ENCODE measurements around the gene ADAMTS9. TPM values are rescaled to one million over a fixed set of nuclear protein-coding genes. Genes with fewer than 3 reads are reported as not detected.

Gene ADAMTS9
- total and polyA plus RNA-seq, 2 donors (not counting 1 experiment from before 2014, with no cell fraction given), result not detected

GRCh38 chr3:64518496-64518895, 169.3 kb downstream of the ADAMTS9 start:
- ChIA-PET POLR2A (no interaction called here), CTCF (no interaction called here)
- intact Hi-C loops (cut with micrococcal nuclease), result no loop called here
- Histone ChIP-seq H3K79me2 (ENCODE audit: control insufficient read depth, insufficient read depth, low read length) (no peaks in the 10 kb centered on the region), H2AFZ (ENCODE audit: insufficient read depth, low read depth, low read length, poor library complexity, severe bottlenecking) (no peak overlapping the region), H3K4me3 (ENCODE audit: control extremely low read depth in 1 of 5, extremely low read depth in 1 of 5, insufficient read depth in 1 of 5, low read depth in 2 of 5, low read length in 4 of 5) (no peak overlapping the region), H3K9me3 (ENCODE audit: control extremely low read depth in 1 of 3, control insufficient read depth in 2 of 3, insufficient read depth in 1 of 3, low read length in 2 of 3) (no peaks in the 10 kb centered on the region), H3K4me1 (ENCODE audit: control insufficient read depth in 2 of 2, insufficient read depth in 2 of 2, low read length in 2 of 2) (no peaks in the 10 kb centered on the region), H3K9ac (ENCODE audit: low read length) (no peak overlapping the region), H3K27ac (ENCODE audit: low read length in 2 of 2) (no peak overlapping the region), H3K36me3 (replicated peaks in 1 of 2; ENCODE audit: control extremely low read depth in 1 of 2, control insufficient read depth in 1 of 2, extremely low read depth in 1 of 2, insufficient read depth in 2 of 2, low read length in 1 of 2) (no peaks in the 10 kb centered on the region), H3K4me2 (replicated peaks; ENCODE audit: low read depth, low read length, poor library complexity, severe bottlenecking) (no peak overlapping the region), H3K27me3 (replicated peaks in 1 of 4; ENCODE audit: control extremely low read depth in 1 of 4, control insufficient read depth in 3 of 4, insufficient read depth in 4 of 4, low read length in 3 of 4) (no peaks in the 10 kb centered on the region), H4K20me1 (ENCODE audit: control insufficient read depth, insufficient read depth, low read length, poor library complexity, severe bottlenecking) (no peaks in the 10 kb centered on the region)
- Mint-ChIP-seq H3K27me3 (no peaks in the 10 kb centered on the region), H3K4me3 (no peak overlapping the region), H3K9me3 (ENCODE audit: insufficient read depth) (no peaks in the 10 kb centered on the region), H3K4me1 (no peaks in the 10 kb centered on the region), H3K27ac (no peak overlapping the region)
- no peak for TF ChIP-seq EZH2 (IDR thresholded peaks at IDR 0.05; ENCODE audit: borderline replicate concordance, insufficient read depth, low read depth, low read length, poor library complexity, severe bottlenecking)
- no peak for TF ChIP-seq CTCF (IDR thresholded peaks at IDR 0.05)
- no peak for DNase-seq
- WGBS (ENCODE audit: insufficient coverage), result 100% methylated on average over 4 of the region's 6 CpGs
- ATAC-seq (ENCODE audit: low read depth), result no peak

GRCh38 chr3:64514889-64515288, 172.9 kb downstream of the ADAMTS9 start:
- Histone ChIP-seq H3K9ac (ENCODE audit: low read length) (no peak overlapping the region), H3K9me3 (ENCODE audit: control extremely low read depth in 1 of 3, control insufficient read depth in 2 of 3, insufficient read depth in 1 of 3, low read length in 2 of 3) (no peaks in the 10 kb centered on the region), H3K27ac (ENCODE audit: low read length in 2 of 2) (no peak overlapping the region), H3K4me2 (replicated peaks; ENCODE audit: low read depth, low read length, poor library complexity, severe bottlenecking) (no peak overlapping the region), H3K27me3 (replicated peaks in 1 of 4; ENCODE audit: control extremely low read depth in 1 of 4, control insufficient read depth in 3 of 4, insufficient read depth in 4 of 4, low read length in 3 of 4) (no peaks in the 10 kb centered on the region), H3K79me2 (ENCODE audit: control insufficient read depth, insufficient read depth, low read length) (no peaks in the 10 kb centered on the region), H3K4me1 (ENCODE audit: control insufficient read depth in 2 of 2, insufficient read depth in 2 of 2, low read length in 2 of 2) (no peaks in the 10 kb centered on the region), H3K4me3 (ENCODE audit: control extremely low read depth in 1 of 5, extremely low read depth in 1 of 5, insufficient read depth in 1 of 5, low read depth in 2 of 5, low read length in 4 of 5) (no peak overlapping the region), H2AFZ (ENCODE audit: insufficient read depth, low read depth, low read length, poor library complexity, severe bottlenecking) (no peak overlapping the region), H3K36me3 (replicated peaks in 1 of 2; ENCODE audit: control extremely low read depth in 1 of 2, control insufficient read depth in 1 of 2, extremely low read depth in 1 of 2, insufficient read depth in 2 of 2, low read length in 1 of 2) (no peaks in the 10 kb centered on the region), H4K20me1 (ENCODE audit: control insufficient read depth, insufficient read depth, low read length, poor library complexity, severe bottlenecking) (no peaks in the 10 kb centered on the region)
- no peaks in the 10 kb centered on the region for H3K4me1 Mint-ChIP-seq
- ChIA-PET CTCF (no interaction called here), POLR2A (no interaction called here)
- H3K27me3 Mint-ChIP-seq, result no peaks in the 10 kb centered on the region
- DNase-seq, result no peak
- no peak for TF ChIP-seq CTCF (IDR thresholded peaks at IDR 0.05)
- TF ChIP-seq EZH2 (IDR thresholded peaks at IDR 0.05; ENCODE audit: borderline replicate concordance, insufficient read depth, low read depth, low read length, poor library complexity, severe bottlenecking), result no peak
- ATAC-seq (ENCODE audit: low read depth), result no peak
- no peak overlapping the region for H3K27ac Mint-ChIP-seq
- H3K4me3 Mint-ChIP-seq, result no peak overlapping the region
- no peaks in the 10 kb centered on the region for H3K9me3 Mint-ChIP-seq (ENCODE audit: insufficient read depth)
- intact Hi-C loops (cut with micrococcal nuclease), result no loop called here
- 40% methylated on average over 1 of the region's 3 CpGs for WGBS (ENCODE audit: insufficient coverage)

All from B cell (primary cell).